ENCODE measurements around the gene ST6GALNAC6. TPM values are rescaled to one million over a fixed set of nuclear protein-coding genes. Genes with fewer than 3 reads are reported as not detected.
A peak's percentile ranks its signal among the peaks of the same experiment; 100 is the strongest.

ST6GALNAC6 gene
- polyA plus RNA-seq, 3 donors: 8.2 to 14.4 (median 12.0) TPM

DNA sequence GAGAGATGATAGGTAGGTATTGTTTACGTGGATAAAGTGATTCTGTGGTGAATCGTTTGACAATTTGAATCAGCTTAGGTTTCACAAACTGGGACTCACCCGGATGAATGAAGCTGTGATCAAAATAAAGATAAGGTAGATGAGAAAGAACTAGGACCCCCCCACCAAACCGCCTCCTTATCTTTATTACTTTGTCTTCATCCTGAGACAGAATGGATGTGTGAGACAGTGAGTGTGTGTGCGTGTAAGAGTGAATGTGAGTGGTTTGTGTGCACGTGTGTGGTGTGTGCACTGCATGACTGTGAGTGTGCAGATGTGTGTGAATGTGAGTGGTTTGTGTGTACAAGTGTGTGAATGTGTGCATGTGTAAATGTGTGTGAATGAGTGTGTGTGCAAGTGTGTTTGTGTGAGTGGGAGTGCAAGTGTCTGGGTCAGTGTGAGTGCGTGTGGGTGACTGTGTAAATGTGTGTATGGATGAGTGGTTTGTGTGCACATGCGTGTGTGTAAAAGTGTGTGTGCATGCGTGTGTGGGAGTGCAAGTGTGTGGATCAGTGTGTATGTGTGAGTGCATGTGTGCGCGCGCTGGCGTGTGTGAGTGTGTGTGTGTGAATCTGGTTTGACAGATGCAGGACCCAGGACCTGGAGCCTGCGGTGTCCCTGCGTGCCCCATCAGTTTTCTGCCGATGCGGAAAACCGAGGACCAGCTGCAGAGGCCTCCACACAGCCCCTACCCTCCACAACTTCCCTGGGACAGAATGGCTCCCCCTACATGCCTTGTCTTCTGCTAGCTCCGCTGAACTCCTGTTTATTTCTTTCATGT, 33.5 kb downstream of the ST6GALNAC6 start:
- Histone ChIP-seq H3K36me3 (replicated peaks in 1 of 2; ENCODE audit: control insufficient read depth in 1 of 2, insufficient read depth in 2 of 2, low read length in 2 of 2) (no peaks in the 10 kb centered on the region), H3K4me3 (replicated peaks in 1 of 3; ENCODE audit: low read depth in 2 of 3, low read length in 3 of 3) (no peak overlapping the region), H3K27me3 (ENCODE audit: control insufficient read depth in 2 of 2, insufficient read depth in 2 of 2, low read length in 2 of 2) (no peaks in the 10 kb centered on the region), H3K79me2 (ENCODE audit: insufficient read depth, low read length) (no peaks in the 10 kb centered on the region), H3K4me1 (ENCODE audit: control insufficient read depth in 1 of 2, insufficient read depth in 2 of 2, low read length in 2 of 2) (peaks cover 46 to 47% of the 10 kb centered on the region in 2 donors), H3K27ac (ENCODE audit: low read depth in 1 of 2, low read length in 2 of 2) (no peak overlapping the region), H3K9ac (ENCODE audit: insufficient read depth, low read length, poor library complexity, severe bottlenecking) (no peak overlapping the region), H3K9me3 (replicated peaks in 1 of 2; ENCODE audit: control insufficient read depth in 1 of 2, insufficient read depth in 1 of 2, low read length in 2 of 2) (no peaks in the 10 kb centered on the region), H4K20me1 (ENCODE audit: insufficient read depth, low read length) (no peaks in the 10 kb centered on the region), H3K4me2 (replicated peaks; ENCODE audit: extremely low read depth, low read length, poor library complexity, severe bottlenecking) (no peak overlapping the region), H2AFZ (ENCODE audit: insufficient read depth, low read depth, low read length, poor library complexity, severe bottlenecking) (no peak overlapping the region)
- peaks cover 0 to 3% of the 10 kb centered on the region in 2 donors for H3K36me3 Mint-ChIP-seq
- peaks cover 0 to 3% (median 0%) of the 10 kb centered on the region in 7 donors for H3K9me3 Mint-ChIP-seq
- H3K4me1 Mint-ChIP-seq: peaks cover 49% of the 10 kb centered on the region
- H3K27me3 Mint-ChIP-seq (ENCODE audit: low read depth in 3 of 3): peaks cover 0 to 2% (median 2%) of the 10 kb centered on the region in 3 donors
- H3K27ac Mint-ChIP-seq: peak overlapping the region in 1 of 7 donors; percentile 65
- DNase-seq: no peak
- TF ChIP-seq, protein P1, sequence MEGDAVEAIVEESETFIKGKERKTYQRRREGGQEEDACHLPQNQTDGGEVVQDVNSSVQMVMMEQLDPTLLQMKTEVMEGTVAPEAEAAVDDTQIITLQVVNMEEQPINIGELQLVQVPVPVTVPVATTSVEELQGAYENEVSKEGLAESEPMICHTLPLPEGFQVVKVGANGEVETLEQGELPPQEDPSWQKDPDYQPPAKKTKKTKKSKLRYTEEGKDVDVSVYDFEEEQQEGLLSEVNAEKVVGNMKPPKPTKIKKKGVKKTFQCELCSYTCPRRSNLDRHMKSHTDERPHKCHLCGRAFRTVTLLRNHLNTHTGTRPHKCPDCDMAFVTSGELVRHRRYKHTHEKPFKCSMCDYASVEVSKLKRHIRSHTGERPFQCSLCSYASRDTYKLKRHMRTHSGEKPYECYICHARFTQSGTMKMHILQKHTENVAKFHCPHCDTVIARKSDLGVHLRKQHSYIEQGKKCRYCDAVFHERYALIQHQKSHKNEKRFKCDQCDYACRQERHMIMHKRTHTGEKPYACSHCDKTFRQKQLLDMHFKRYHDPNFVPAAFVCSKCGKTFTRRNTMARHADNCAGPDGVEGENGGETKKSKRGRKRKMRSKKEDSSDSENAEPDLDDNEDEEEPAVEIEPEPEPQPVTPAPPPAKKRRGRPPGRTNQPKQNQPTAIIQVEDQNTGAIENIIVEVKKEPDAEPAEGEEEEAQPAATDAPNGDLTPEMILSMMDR (IDR thresholded peaks at IDR 0.05): no peak
- 78% methylated on average over 15 of the region's 19 CpGs for WGBS (ENCODE audit: insufficient coverage)
- no peak overlapping the region for H3K4me3 Mint-ChIP-seq
- intact Hi-C loops (cut with micrococcal nuclease): loop anchor here (5.0 kb wide), 3 partner anchors 64 to 129 kb away; partner anchors contain the start of genes CDK9 (in 1 of the 2), FPGS (in 1 of the 2) and TOR2A (in 1 of the 2)

- intact Hi-C loops (cut with micrococcal nuclease): loop anchor here in 1 of 2 donors (5.0 kb wide), 2 partner anchors 36 to 54 kb away; partner anchors contain the start of gene ST6GALNAC4
- peak overlapping the region; percentile 31 to 64 for H3K4me3 Mint-ChIP-seq
Measured at GRCh38 chr9:127863191-127863621, 36.2 kb downstream of the ST6GALNAC6 start.

More at GRCh38 chr9:127863191-127863621, 36.2 kb downstream of the ST6GALNAC6 start:
- Histone ChIP-seq H3K4me2 (replicated peaks; ENCODE audit: extremely low read depth, low read length, poor library complexity, severe bottlenecking) (no peak overlapping the region), H3K36me3 (replicated peaks in 1 of 2; ENCODE audit: control insufficient read depth in 1 of 2, insufficient read depth in 2 of 2, low read length in 2 of 2) (no peaks in the 10 kb centered on the region), H3K79me2 (ENCODE audit: insufficient read depth, low read length) (no peaks in the 10 kb centered on the region), H3K4me1 (ENCODE audit: control insufficient read depth in 1 of 2, insufficient read depth in 2 of 2, low read length in 2 of 2) (peaks cover 54% of the 10 kb centered on the region in 2 donors), H3K9me3 (replicated peaks in 1 of 2; ENCODE audit: control insufficient read depth in 1 of 2, insufficient read depth in 1 of 2, low read length in 2 of 2) (no peaks in the 10 kb centered on the region), H4K20me1 (ENCODE audit: insufficient read depth, low read length) (no peaks in the 10 kb centered on the region), H2AFZ (ENCODE audit: insufficient read depth, low read depth, low read length, poor library complexity, severe bottlenecking) (no peak overlapping the region), H3K4me3 (replicated peaks in 1 of 3; ENCODE audit: low read depth in 2 of 3, low read length in 3 of 3) (no peak overlapping the region), H3K9ac (ENCODE audit: insufficient read depth, low read length, poor library complexity, severe bottlenecking) (peak overlapping the region; percentile 66), H3K27me3 (ENCODE audit: control insufficient read depth in 2 of 2, insufficient read depth in 2 of 2, low read length in 2 of 2) (no peaks in the 10 kb centered on the region), H3K27ac (ENCODE audit: low read depth in 1 of 2, low read length in 2 of 2) (peak overlapping the region; percentile 90 to 92)
- DNase-seq: peak; percentile 79 to 88 (median 87)
- TF ChIP-seq, protein P1 (IDR thresholded peaks at IDR 0.05): no peak
- Mint-ChIP-seq H3K27me3 (ENCODE audit: low read depth in 3 of 3) (peaks cover 0 to 5% (median 1%) of the 10 kb centered on the region in 3 donors), H3K9me3 (peaks cover 0 to 3% (median 0%) of the 10 kb centered on the region in 7 donors), H3K27ac (peak overlapping the region; percentile 94 to 98 (median 98)), H3K36me3 (peaks cover 3 to 4% of the 10 kb centered on the region in 2 donors), H3K4me1 (peaks cover 58% of the 10 kb centered on the region)
- WGBS (ENCODE audit: insufficient coverage): no CpG with 5 or more reads among the region's 13 CpGs
